ENCODE measurements around the gene HNRNPA1. TPM values are rescaled to one million over a fixed set of nuclear protein-coding genes. Genes with fewer than 3 reads are reported as not detected.

The HNRNPA1 gene
- total RNA-seq, 2 donors from 2014 or later: 246 to 247 TPM

DNA sequence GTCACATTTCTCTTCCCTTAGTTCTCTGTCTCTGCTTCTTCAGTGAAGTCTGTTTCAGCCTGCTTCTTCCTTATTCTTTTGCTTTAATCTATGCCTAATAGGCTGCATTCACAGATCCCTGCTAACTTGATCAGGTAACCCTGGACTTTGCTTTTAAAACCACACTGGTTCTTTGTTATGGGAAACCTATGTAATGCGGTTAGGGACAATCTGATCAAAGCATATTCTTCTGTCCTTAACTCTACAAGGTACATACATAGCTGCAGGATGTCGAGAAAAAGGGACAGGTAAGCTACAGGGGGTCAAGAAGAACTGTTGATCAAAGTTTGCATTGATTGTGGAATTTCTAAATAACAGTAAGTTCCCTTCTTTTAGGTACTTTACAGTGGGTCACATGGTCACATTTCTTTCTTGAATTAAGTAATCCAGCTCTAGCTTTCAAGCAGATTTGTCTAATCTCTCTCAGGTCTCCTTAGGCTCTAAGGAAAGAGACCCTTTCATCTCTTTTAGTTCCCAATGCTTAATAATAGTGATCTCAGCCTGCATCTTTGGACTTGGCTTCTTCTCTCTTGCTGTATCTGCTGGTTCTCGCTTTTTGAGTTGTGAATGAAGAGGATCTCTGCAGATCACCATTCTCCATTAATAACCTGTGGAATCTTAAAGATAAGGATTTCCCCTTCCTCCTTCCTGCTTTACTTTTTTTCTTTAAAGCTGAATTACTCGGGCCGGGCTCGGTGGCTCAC, 48.2 kb downstream of the HNRNPA1 start:
- Histone ChIP-seq H3K9me3 (no peaks in the 10 kb centered on the region), H3K27ac (peak overlapping the region in 2 of 4 donors; percentile 2 to 14), H3K4me3 (no peak overlapping the region), H3K36me3 (replicated peaks in 1 of 2; ENCODE audit: insufficient read depth in 1 of 2, low read depth in 2 of 2) (peaks cover 0 to 3% of the 10 kb centered on the region in 2 donors), H3K4me1 (peaks cover 71% of the 10 kb centered on the region), H3K27me3 (no peaks in the 10 kb centered on the region)
- intact Hi-C loops (cut with DNase I): no loop called here
- no peak for TF ChIP-seq POLR2A (IDR thresholded peaks at IDR 0.05)
- DNase-seq (no peak), ATAC-seq (no peak)
- WGBS, 2 donors: 57 to 63% methylated on average over 6 of the region's 6 CpGs

DNA sequence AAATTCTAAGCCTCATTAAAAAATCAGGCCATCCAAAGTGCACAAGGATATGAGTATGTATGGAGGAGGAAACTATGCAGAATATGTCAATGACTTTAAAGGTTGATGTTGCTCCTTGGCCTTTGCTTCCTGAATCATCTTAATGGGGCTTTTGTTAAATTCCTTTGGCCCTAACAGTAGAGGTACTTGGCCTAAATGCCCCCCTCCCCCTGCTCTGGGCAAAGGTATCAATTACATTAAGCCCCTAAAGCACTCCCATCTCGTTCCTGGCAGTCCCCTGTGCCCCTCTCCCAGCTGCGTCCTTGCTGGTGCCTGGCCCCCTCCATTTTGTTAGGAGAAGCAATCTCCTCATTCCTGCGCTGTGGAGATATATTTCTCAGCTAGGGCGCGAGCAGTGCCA, 49.2 kb downstream of the HNRNPA1 start:
- Histone ChIP-seq H3K36me3 (replicated peaks in 1 of 2; ENCODE audit: insufficient read depth in 1 of 2, low read depth in 2 of 2) (peaks cover 0 to 3% of the 10 kb centered on the region in 2 donors), H3K4me3 (no peak overlapping the region), H3K4me1 (peaks cover 73% of the 10 kb centered on the region), H3K27ac (no peak overlapping the region), H3K27me3 (no peaks in the 10 kb centered on the region), H3K9me3 (no peaks in the 10 kb centered on the region)
- TF ChIP-seq, protein P1, sequence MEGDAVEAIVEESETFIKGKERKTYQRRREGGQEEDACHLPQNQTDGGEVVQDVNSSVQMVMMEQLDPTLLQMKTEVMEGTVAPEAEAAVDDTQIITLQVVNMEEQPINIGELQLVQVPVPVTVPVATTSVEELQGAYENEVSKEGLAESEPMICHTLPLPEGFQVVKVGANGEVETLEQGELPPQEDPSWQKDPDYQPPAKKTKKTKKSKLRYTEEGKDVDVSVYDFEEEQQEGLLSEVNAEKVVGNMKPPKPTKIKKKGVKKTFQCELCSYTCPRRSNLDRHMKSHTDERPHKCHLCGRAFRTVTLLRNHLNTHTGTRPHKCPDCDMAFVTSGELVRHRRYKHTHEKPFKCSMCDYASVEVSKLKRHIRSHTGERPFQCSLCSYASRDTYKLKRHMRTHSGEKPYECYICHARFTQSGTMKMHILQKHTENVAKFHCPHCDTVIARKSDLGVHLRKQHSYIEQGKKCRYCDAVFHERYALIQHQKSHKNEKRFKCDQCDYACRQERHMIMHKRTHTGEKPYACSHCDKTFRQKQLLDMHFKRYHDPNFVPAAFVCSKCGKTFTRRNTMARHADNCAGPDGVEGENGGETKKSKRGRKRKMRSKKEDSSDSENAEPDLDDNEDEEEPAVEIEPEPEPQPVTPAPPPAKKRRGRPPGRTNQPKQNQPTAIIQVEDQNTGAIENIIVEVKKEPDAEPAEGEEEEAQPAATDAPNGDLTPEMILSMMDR (IDR thresholded peaks at IDR 0.05): no peak
- TF ChIP-seq POLR2A (IDR thresholded peaks at IDR 0.05): no peak
- WGBS, 2 donors: 56 to 65% methylated on average over 5 of the region's 5 CpGs
- ATAC-seq (no peak), DNase-seq (no peak)
- intact Hi-C loops (cut with DNase I): no loop called here

GRCh38 chr12:54330442-54330841, 49.9 kb downstream of the HNRNPA1 start:
- Histone ChIP-seq H3K36me3 (replicated peaks in 1 of 2; ENCODE audit: insufficient read depth in 1 of 2, low read depth in 2 of 2) (peaks cover 0 to 3% of the 10 kb centered on the region in 2 donors), H3K9me3 (no peaks in the 10 kb centered on the region), H3K4me1 (peaks cover 79% of the 10 kb centered on the region), H3K4me3 (no peak overlapping the region), H3K27ac (no peak overlapping the region), H3K27me3 (no peaks in the 10 kb centered on the region)
- 60 to 62% methylated on average over 3 of the region's 3 CpGs for WGBS, 2 donors
- DNase-seq (no peak), ATAC-seq (no peak)
- TF ChIP-seq, protein P1 (IDR thresholded peaks at IDR 0.05): no peak
- no peak for TF ChIP-seq POLR2A (IDR thresholded peaks at IDR 0.05)
- intact Hi-C loops (cut with DNase I): no loop called here

DNA sequence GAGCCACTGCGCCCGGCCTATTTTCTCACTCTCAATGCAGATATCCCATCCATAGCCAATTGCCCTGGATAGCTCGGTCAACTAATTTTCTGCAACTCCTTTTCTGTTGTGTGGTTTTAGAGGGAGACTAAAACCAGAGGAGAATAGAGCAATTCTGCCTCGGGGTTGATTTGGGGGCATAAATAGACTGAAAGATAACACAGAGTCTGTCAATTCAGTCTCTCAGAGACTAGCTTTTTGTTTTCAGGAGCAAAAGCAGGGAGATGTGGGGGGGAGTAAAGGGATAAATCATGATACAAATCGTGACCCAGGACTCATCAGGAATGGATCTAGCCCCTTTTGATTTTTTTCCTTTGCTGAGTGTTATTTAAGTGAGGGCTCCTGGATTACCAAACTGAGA, 50.9 kb downstream of the HNRNPA1 start:
- H3K9me3 ChIP-seq: no peaks in the 10 kb centered on the region
- intact Hi-C loops (cut with DNase I): no loop called here
- ATAC-seq (no peak), DNase-seq (no peak)
- TF ChIP-seq POLR2A (IDR thresholded peaks at IDR 0.05): no peak
- TF ChIP-seq, protein P1 (IDR thresholded peaks at IDR 0.05): no peak
- H3K4me1 ChIP-seq: peaks cover 84% of the 10 kb centered on the region
- WGBS, 2 donors: 79 to 85% methylated on average over 5 of the region's 5 CpGs
- H3K27ac ChIP-seq: no peak overlapping the region
- H3K27me3 ChIP-seq: no peaks in the 10 kb centered on the region
- peaks cover 0 to 3% of the 10 kb centered on the region in 2 donors for H3K36me3 ChIP-seq (replicated peaks in 1 of 2; ENCODE audit: insufficient read depth in 1 of 2, low read depth in 2 of 2)
- no peak overlapping the region for H3K4me3 ChIP-seq

DNA sequence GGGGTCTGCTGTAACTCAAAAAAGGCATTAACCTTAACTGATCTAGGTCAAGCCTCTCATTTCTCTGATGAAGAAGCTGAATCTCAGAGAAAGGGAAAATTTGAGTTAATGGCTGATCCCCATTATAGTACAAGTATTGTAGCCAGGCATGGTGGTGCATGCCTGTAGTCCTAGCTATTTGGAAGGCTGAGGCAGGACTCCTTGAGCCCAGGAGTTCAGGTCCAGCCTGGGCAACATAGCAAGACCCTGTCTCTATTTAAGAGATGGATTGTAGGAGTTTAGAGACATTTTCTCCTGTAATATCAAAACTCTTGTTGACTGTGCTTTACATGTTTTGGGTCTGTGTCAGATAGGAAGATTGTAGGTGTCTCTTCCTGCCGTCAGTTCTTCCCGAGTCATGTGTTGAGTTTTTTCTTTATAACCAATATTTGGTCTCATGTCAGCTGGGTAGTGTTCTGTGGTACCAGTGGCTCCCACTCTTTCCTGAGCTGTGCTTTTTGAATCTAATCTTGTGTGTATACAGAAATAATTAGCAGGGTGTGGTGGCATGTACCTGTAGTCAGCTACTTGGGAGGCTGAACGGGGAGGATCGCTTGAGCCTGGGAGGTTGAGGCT, 53.0 kb downstream of the HNRNPA1 start:
- intact Hi-C loops (cut with DNase I): no loop called here
- DNase-seq (no peak), ATAC-seq (no peak)
- WGBS, 2 donors: 89% methylated on average over 2 to 4 of the region's 4 CpGs
- Histone ChIP-seq H3K4me3 (no peak overlapping the region), H3K27ac (no peak overlapping the region), H3K36me3 (replicated peaks in 1 of 2; ENCODE audit: insufficient read depth in 1 of 2, low read depth in 2 of 2) (peaks cover 0 to 3% of the 10 kb centered on the region in 2 donors), H3K27me3 (no peaks in the 10 kb centered on the region), H3K4me1 (peaks cover 85% of the 10 kb centered on the region), H3K9me3 (no peaks in the 10 kb centered on the region)
- TF ChIP-seq, protein P1 (IDR thresholded peaks at IDR 0.05): no peak
- no peak for TF ChIP-seq POLR2A (IDR thresholded peaks at IDR 0.05)

Small RNA genes lying within 50 kb of the gene (small RNA-seq; reads per million reads assigned to genes)
- gene RN7SL390P: not detected
- not detected for gene RNU6-950P

Other genes starting within 250 kb of the HNRNPA1 start
- gene HOXC5, start 247.7 kb upstream of the HNRNPA1 start, total RNA-seq: not detected
- not detected for gene HOXC4, start 226.9 kb upstream of the HNRNPA1 start, total RNA-seq
- 10 to 100 TPM; 20.8 to 34.5 TPM for gene SMUG1, start 91.7 kb upstream of the HNRNPA1 start, total RNA-seq
- 10 to 100 TPM; 27.0 to 34.3 TPM for gene CBX5, start 604 bp upstream of the HNRNPA1 start, total RNA-seq
- gene NFE2, start 20.3 kb downstream of the HNRNPA1 start, total RNA-seq: under 1 TPM in 1 of 2 donors, not detected in 1; 0.26 TPM
- 10 to 100 TPM; 34.3 to 71.3 TPM for gene COPZ1, start 44.4 kb downstream of the HNRNPA1 start, total RNA-seq
- gene GPR84, start 83.8 kb downstream of the HNRNPA1 start, total RNA-seq: not detected
- 1 to 10 TPM; 3.1 to 7.3 TPM for gene ZNF385A, start 104.0 kb downstream of the HNRNPA1 start, total RNA-seq
- gene ITGA5, start 138.5 kb downstream of the HNRNPA1 start, total RNA-seq: 10 to 100 TPM; 28.5 to 49.1 TPM
- gene GTSF1, start 192.9 kb downstream of the HNRNPA1 start, total RNA-seq: not detected
- gene NCKAP1L, start 217.0 kb downstream of the HNRNPA1 start, total RNA-seq: 1 to 10 TPM; 1.6 to 2.9 TPM